ENCODE data around the gene LTA. TPM values are rescaled to one million over a fixed set of nuclear protein-coding genes. Genes with fewer than 3 reads are reported as not detected.
A peak's percentile ranks its signal among the peaks of the same experiment; 100 is the strongest.
"Not testable (repeated sequence)": the region's sequence is repeated elsewhere in the genome, so short reads cannot be mapped to it uniquely, and the experiment has no call there.

Gene LTA
- total RNA-seq, 1 donor from 2014 or later = not detected

DNA sequence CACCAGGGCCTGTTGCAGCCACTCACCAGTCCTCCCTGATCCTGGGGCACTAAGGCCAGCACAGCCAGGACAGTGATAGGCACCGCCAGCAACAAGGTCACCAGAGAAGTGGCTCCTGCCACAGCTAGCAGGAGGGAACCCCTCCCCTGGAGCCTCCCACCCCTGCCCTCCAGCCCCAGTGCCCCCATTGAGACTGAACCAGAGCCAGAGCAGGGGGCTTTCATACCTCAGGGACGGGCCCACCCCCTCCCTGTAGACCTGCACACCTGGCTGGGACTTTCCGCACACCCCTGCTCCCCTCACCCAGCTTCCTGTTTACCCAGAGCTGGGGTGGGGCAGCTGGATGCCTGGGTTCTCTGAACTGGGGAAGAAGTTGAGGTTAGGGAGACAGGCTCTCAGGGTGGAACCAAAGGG lies 10.1 kb downstream of the LTA start, which contains the start of gene LTB:
TSS of gene LTB (minus strand) at position 195 of the 414 bp plus-strand sequence. CDS start at position 188, 7 bp downstream.
- no peak for DNase-seq (ENCODE audit: low read depth)
- TF ChIP-seq, protein P1, sequence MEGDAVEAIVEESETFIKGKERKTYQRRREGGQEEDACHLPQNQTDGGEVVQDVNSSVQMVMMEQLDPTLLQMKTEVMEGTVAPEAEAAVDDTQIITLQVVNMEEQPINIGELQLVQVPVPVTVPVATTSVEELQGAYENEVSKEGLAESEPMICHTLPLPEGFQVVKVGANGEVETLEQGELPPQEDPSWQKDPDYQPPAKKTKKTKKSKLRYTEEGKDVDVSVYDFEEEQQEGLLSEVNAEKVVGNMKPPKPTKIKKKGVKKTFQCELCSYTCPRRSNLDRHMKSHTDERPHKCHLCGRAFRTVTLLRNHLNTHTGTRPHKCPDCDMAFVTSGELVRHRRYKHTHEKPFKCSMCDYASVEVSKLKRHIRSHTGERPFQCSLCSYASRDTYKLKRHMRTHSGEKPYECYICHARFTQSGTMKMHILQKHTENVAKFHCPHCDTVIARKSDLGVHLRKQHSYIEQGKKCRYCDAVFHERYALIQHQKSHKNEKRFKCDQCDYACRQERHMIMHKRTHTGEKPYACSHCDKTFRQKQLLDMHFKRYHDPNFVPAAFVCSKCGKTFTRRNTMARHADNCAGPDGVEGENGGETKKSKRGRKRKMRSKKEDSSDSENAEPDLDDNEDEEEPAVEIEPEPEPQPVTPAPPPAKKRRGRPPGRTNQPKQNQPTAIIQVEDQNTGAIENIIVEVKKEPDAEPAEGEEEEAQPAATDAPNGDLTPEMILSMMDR (conservative IDR thresholded peaks at IDR 0.05; ENCODE audit: low read depth, low read length) = no peak
- H3K4me3 ChIP-seq (ENCODE audit: low read depth, low read length) = peak within 1 kb of the TSS; percentile 98

DNA sequence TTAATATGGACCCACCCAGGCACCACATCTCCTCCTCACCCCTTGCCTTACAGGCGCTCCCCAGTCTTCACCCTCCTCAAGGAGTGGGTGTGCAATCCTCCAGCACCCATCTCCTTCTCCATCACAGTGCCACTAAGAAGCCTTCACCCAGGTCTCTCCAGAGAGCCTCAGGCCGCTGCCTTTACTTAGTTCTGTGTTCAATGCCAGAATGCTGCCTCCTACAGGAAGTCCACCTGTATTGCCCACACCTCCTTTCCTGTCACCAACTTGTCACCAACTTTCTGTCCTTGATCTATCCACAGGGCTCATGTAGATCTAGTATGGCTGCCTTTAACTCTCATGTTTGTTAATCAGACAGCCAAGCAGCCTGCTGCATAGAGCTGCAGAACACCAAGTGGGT lies 13.4 kb downstream of the LTA start:
- TF ChIP-seq, protein P1 (conservative IDR thresholded peaks at IDR 0.05; ENCODE audit: low read depth, low read length) = peak; percentile 67
- no peak overlapping the region for H3K4me3 ChIP-seq (ENCODE audit: low read depth, low read length)
- no peak for DNase-seq (ENCODE audit: low read depth)

DNA sequence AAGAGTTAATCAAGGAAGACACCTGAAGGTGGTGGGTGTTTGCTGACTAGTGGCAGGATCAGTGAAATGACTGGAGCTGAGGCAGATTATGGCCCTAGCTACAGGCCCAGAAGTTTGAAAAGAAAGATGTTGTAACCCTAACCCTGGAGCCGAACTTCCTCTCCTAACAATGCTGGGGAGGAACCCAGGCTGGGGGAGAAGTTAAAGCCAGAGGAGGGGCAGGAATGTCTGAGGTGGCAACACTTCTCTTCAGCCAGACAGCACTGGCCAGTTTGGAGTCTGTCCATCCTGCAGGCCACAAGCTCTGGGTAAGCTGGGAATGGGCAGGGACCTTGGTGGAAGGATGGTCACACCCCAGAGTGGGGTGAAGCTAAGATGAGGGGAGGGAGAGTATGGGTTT lies 13.9 kb downstream of the LTA start, which contains the start of gene LST1:
TSS of gene LST1 (plus strand) at position 270 of the 400 bp plus-strand sequence. CDS start 1,023 bp downstream, outside the sequence.
- DNase-seq (ENCODE audit: low read depth) = no peak
- TF ChIP-seq, protein P1 (conservative IDR thresholded peaks at IDR 0.05; ENCODE audit: low read depth, low read length) = no peak
- H3K4me3 ChIP-seq (ENCODE audit: low read depth, low read length) = no peak within 1 kb of the TSS

DNA sequence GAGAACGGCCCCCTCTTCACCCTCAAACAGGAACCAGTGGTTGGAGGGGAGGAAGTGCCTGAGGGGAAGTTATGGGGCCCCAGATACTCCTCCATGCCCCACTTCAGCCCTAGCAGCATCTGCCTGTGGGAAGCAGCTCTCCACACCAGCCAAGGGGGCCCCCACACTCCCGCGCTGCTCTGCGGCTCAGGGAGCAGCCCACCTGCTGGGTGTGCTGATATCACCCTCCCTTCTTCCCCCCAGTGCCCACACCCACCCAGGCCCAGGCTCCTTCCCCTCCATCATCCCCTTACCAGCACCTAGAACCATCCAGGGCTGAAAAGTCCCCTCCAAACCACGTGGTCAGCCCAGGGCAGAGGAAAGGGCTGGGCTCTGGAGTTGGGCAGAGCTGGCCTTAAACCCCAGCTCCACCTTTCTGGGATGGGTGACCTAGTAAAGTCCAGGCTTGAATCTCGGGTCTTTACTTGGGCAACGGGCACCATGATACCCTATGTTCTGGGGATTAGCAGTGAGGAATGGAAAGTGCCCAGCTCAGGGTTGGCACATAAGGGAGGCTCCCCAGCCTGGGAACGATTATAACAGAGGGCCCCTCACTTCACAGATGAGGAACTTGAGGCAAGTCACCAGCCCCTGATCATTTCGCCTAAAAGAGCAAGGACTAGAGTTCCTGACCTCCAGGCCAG lies 14.7 kb downstream of the LTA start:
- DNase-seq (ENCODE audit: low read depth) = no peak
- H3K4me3 ChIP-seq (ENCODE audit: low read depth, low read length) = no peak overlapping the region
- TF ChIP-seq, protein P1 (conservative IDR thresholded peaks at IDR 0.05; ENCODE audit: low read depth, low read length) = no peak

DNA sequence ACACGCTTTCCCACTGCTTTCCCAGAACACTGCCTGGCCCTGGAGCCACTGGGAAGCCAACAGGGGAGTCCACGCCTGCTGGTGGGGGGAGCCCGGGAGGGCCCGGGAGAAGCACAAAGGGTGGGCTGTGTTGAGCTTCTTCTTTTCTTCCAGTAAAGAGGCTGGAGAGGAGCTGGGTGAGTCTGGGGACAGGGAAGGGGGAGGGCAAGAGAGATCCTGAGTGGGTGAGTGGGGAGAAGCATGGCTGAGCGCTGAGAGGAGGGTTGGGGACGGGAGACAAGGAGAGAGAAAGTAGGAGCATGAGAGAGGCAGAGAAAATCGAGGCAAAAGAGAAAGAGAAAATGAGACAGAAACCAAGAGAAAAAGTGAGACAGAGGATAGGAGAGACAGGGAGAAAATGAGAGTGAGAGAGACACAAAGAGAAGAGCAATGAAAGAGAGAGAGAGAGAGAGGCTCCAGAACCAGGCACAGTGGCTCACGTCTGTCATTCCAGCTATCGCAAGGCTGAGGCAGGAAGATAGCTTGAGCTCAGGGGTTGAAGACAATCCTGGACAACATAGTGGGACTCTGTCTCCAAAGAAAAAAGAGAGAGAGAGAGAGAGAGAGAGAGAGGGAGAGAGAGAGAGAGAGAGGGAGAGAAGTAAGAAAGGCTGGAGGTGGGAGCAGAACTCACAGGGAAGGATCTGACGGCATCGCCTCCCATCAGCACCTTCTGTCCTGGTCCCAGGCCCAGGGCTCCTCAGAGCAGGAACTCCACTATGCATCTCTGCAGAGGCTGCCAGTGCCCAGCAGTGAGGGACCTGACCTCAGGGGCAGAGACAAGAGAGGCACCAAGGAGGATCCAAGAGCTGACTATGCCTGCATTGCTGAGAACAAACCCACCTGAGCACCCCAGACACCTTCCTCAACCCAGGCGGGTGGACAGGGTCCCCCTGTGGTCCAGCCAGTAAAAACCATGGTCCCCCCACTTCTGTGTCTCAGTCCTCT lies 16.0 kb downstream of the LTA start:
- H3K4me3 ChIP-seq (ENCODE audit: low read depth, low read length) = no peak overlapping the region
- no peak for DNase-seq (ENCODE audit: low read depth)
- TF ChIP-seq, protein P1 (conservative IDR thresholded peaks at IDR 0.05; ENCODE audit: low read depth, low read length) = no peak

DNA sequence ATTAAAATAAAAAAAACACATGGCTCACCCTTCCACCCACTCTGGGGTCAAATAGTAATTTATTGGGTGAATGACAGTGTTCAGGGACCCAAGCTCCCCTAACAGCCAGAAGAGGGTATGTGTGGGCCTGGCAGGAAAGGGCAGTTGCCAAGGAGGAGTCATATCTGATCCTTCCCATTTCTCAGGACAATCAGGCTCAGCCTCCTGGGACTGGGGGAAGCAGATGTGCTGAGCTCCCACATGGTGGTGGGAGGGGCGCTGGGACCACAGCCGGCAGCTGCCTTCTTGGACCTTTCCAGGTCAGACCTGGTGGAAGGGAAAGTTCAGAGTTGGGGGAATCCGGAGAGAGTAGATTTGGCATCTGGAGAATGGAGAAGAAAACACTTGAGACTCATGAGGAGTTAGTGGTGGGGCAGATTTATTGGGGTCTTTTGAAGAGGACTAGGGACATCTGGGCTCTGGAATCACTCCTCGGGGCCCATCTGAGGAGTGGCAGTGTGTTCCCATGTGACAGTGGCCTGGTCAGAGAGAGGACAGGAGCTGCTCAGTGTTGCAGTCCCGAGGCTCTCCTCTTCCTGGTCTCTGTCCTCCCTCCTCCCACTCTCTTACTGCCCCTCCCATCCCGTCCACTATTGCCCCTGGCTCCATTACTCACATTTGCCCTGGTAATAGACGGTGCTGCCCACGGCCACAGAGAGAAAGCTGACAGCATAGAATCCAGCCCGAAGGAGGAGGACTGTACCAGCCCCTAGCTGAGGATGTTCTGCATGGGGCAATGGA lies 17.0 kb downstream of the LTA start:
- TF ChIP-seq, protein P1 (conservative IDR thresholded peaks at IDR 0.05; ENCODE audit: low read depth, low read length) = no peak
- no peak for DNase-seq (ENCODE audit: low read depth)
- no peak overlapping the region for H3K4me3 ChIP-seq (ENCODE audit: low read depth, low read length)

DNA sequence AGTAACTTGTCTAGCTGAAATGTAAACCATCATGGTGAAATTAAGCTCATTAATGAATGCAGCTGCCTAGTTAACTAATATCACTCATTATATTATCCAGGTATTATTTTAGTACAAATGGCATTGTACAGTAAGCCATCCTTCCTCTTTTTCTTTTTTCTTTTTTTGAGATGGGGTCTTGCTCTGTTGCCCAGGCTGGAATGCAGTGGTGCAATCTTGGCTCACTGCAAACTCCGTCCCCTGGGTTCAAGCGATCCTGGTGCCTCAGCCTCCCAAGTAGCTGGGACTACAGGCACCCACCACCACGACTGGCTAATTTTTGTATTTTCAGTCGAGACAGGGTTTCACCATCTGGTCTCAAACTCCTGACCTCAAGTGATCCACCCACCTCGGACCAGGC lies 18.6 kb downstream of the LTA start:
- not testable (repeated sequence) for H3K4me3 ChIP-seq (ENCODE audit: low read depth, low read length); DNase-seq (ENCODE audit: low read depth)

Measured in epithelial cell of proximal tubule (primary cell).